H7 (cell line): ENCODE results near the gene ACTG1. TPM values are rescaled to one million over a fixed set of nuclear protein-coding genes. Genes with fewer than 3 reads are reported as not detected.

ENCODE experiments used
- DNase-seq: peaks from one replicate; pipeline ENCODE4 v3.0.0; 2012
- H3K27me3 ChIP-seq: 2 replicates; pipeline ENCODE4 v1.6.0; 2011; ENCODE audit warnings: mild to moderate bottlenecking, low read length; ENCODE audit not compliant: control insufficient read depth, insufficient read depth
- H3K36me3 ChIP-seq: replicated peaks from 2 replicates; pipeline ENCODE4 v1.5.1; 2011; ENCODE audit warnings: low read length; ENCODE audit not compliant: control insufficient read depth, insufficient read depth
- H3K4me3 ChIP-seq: 2 replicates; pipeline ENCODE4 v1.5.1; 2011; ENCODE audit warnings: low read depth, mild to moderate bottlenecking, control low read depth, low read length, moderate library complexity; ENCODE audit not compliant: insufficient read depth
- total RNA-seq: library from RNA; depleted of rRNA; stranded (reverse); fragments of >200 nt; shearing (Covaris generic); gene quantifications from 2 replicates; pipeline ENCODE4 v1.2.3, GENCODE V29; 2014; rRNA removed

ACTG1 gene
- total RNA-seq, 1 experiment from 2014 or later, result 5,789 TPM

GRCh38 chr17:81468770-81469121 is 43.9 kb downstream of the ACTG1 start:
- Histone ChIP-seq H3K4me3 (no peak overlapping the region), H3K36me3 (no peaks in the 10 kb centered on the region), H3K27me3 (no peaks in the 10 kb centered on the region)
- DNase-seq, result no peak

- H3K4me3 ChIP-seq, result no peak overlapping the region
- no peaks in the 10 kb centered on the region for H3K36me3 ChIP-seq
- no peak for DNase-seq
- no peaks in the 10 kb centered on the region for H3K27me3 ChIP-seq
These were observed 44.4 kb downstream of the ACTG1 start for GRCh38 chr17:81468111-81468769.

- peak; percentile 76 for DNase-seq
- Histone ChIP-seq H3K36me3 (no peaks in the 10 kb centered on the region), H3K27me3 (no peaks in the 10 kb centered on the region), H3K4me3 (no peak overlapping the region)
These were observed 45.8 kb downstream of the ACTG1 start for GRCh38 chr17:81466564-81467472.

GRCh38 chr17:81465910-81466309 is 46.7 kb downstream of the ACTG1 start:
- Histone ChIP-seq H3K27me3 (no peaks in the 10 kb centered on the region), H3K4me3 (no peak overlapping the region)
- DNase-seq, result no peak

GRCh38 chr17:81464586-81464985 is 48.0 kb downstream of the ACTG1 start:
- no peaks in the 10 kb centered on the region for H3K27me3 ChIP-seq
- no peaks in the 10 kb centered on the region for H3K36me3 ChIP-seq
- no peak for DNase-seq
- no peak overlapping the region for H3K4me3 ChIP-seq

More at GRCh38 chr17:81465910-81466309, 46.7 kb downstream of the ACTG1 start:
- no peaks in the 10 kb centered on the region for H3K36me3 ChIP-seq

GRCh38 chr17:81463506-81463905 is 49.1 kb downstream of the ACTG1 start:
- no peaks in the 10 kb centered on the region for H3K27me3 ChIP-seq
- no peaks in the 10 kb centered on the region for H3K36me3 ChIP-seq
- no peak for DNase-seq
- H3K4me3 ChIP-seq, result no peak overlapping the region

- DNase-seq, result no peak
- H3K4me3 ChIP-seq, result no peak overlapping the region
- no peaks in the 10 kb centered on the region for H3K36me3 ChIP-seq
- H3K27me3 ChIP-seq, result no peaks in the 10 kb centered on the region
These were observed 50.0 kb downstream of the ACTG1 start for GRCh38 chr17:81462506-81463125.

GRCh38 chr17:81461607-81462500 is 50.7 kb downstream of the ACTG1 start:
- H3K4me3 ChIP-seq, result no peak overlapping the region
- H3K36me3 ChIP-seq, result no peaks in the 10 kb centered on the region
- peak; percentile 93 for DNase-seq
- no peaks in the 10 kb centered on the region for H3K27me3 ChIP-seq

GRCh38 chr17:81460856-81461460 is 51.6 kb downstream of the ACTG1 start:
- Histone ChIP-seq H3K27me3 (no peaks in the 10 kb centered on the region), H3K36me3 (no peaks in the 10 kb centered on the region), H3K4me3 (no peak overlapping the region)
- no peak for DNase-seq

Other genes with a start within 250 kb of the ACTG1 start
- 39.1 and 44.2 TPM in 2 replicates for gene SLC38A10, start 217.5 kb downstream of the ACTG1 start, total RNA-seq
- gene BAHCC1, start 117.3 kb downstream of the ACTG1 start, total RNA-seq, result 8.7 and 19.7 TPM in 2 replicates
- 0.33 TPM in 1 of 2 replicates, not detected in the other for gene FSCN2, start 15.6 kb upstream of the ACTG1 start, total RNA-seq
- 40.4 and 46.6 TPM in 2 replicates for gene FAAP100, start 39.6 kb upstream of the ACTG1 start, total RNA-seq
- 64.5 and 77.1 TPM in 2 replicates for gene NPLOC4, start 124.3 kb upstream of the ACTG1 start, total RNA-seq
- 0.48 and 0.76 TPM in 2 replicates for gene TSPAN10, start 124.4 kb upstream of the ACTG1 start, total RNA-seq
- 19.0 and 22.7 TPM in 2 replicates for gene PDE6G, start 143.7 kb upstream of the ACTG1 start, total RNA-seq
- gene OXLD1, start 153.8 kb upstream of the ACTG1 start, total RNA-seq, result 100 and 115 TPM in 2 replicates
- 40.7 and 49.7 TPM in 2 replicates for gene CCDC137, start 153.9 kb upstream of the ACTG1 start, total RNA-seq
- gene ARL16, start 171.0 kb upstream of the ACTG1 start, total RNA-seq, result 47.4 and 74.6 TPM in 2 replicates
- 119 and 133 TPM in 2 replicates for gene HGS, start 171.2 kb upstream of the ACTG1 start, total RNA-seq
- gene MRPL12, start 190.6 kb upstream of the ACTG1 start, total RNA-seq, result 32.3 and 35.9 TPM in 2 replicates
- 50.6 and 56.7 TPM in 2 replicates for gene SLC25A10, start 199.5 kb upstream of the ACTG1 start, total RNA-seq